NCI-H524 treated with DMSO at 0.1 percent for 48 hours (cell line): ENCODE results near the gene GRM7.

Experiments
- DNase-seq: peaks from one replicate; lab custom pipeline; 2025; lab: John Stamatoyannopoulos, UW

Gene GRM7

DNA sequence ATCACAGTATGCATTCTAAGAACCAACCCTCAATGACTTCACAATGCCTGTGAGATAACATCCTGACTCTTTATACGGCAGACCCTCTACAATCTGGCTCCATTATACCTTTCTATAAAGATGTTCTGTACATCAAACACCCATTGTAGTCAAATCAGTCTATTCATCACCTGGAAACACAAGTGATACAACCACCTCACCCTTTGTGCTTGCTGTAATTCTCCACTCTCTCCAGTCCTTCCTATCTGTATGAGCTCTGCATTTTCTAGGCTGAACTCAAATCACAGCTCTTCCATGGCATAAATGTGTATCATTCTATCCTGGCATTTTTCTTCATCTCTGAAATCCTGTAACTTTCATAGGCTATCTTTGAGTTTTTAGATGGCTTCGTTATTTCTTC, 539.4 kb downstream of the GRM7 start:
- DNase-seq = no peak

DNA sequence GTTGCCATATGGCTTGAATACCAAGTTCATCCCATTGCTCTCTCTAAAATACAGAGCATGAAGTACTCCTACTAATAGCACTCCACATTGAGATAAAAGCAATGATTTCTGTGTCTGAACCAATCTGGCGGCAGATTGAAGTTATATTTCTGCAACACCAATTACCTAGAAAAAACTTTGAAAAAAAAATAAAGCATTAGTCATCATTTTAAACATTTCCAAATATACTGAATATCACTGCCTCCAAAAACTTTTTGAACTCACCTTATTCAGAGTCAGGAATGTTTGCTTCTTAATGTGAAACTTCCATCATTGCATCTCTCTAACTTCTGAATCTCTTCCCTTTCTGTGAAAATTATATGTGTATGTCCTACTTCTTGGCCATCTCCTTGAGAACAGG, 540.5 kb downstream of the GRM7 start:
- no peak for DNase-seq

DNA sequence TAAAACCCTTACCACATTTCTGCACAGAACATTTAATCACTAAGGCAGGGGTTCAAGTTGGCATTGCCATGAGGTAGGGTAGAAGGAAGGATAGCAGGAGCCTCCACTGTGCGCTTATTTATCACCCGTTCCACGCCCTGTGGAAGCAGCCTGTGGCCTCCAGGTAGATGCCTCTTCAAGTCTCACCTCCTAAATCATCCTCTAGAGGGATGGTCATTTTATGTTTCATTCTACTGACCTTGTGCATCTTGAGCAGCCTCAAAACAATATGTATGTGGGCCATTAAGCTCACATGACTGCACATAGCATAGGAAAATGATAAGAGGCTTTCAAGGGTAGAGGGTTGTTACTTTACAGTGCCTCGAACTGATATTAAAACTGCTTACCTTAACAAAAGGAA, 546.2 kb downstream of the GRM7 start:
- no peak for DNase-seq

DNA sequence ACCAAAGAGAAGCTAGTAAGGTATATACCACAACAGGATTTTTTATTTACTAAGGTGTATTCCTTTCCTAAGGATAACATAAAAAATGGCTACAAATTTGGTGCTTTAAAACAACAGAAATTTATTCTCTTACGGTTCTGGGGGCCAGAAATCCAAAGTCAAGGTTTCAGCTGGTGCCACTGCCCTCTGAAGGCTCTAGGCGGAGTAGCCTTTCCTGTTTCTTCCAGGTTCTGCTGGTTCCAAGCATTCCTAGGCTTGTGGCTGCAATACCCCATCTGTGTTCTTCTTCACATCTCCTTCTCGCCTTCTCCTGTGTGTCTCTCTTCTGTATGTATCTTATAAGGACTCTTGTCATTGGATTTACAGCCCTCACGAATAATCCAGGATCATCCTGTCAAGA, 549.9 kb downstream of the GRM7 start:
- no peak for DNase-seq

DNA sequence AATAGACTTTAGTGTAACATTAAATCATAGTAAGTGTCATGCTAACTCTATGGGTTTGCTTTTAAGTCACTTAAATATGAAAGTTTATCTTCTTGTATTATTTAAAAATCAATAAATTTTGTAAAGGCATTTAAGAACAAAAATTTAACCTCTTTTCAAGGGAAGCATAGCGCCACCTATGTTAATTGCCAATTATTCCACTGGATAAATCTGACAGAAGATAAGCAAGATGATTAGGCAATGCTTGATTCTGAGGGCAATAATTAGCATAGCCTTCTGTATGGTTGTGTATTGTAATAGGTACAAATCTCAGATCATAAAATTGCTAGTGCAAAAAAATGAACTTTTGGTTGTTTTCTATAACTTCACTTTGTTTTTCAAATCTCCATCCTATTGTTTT, 560.1 kb downstream of the GRM7 start:
- DNase-seq = no peak

DNA sequence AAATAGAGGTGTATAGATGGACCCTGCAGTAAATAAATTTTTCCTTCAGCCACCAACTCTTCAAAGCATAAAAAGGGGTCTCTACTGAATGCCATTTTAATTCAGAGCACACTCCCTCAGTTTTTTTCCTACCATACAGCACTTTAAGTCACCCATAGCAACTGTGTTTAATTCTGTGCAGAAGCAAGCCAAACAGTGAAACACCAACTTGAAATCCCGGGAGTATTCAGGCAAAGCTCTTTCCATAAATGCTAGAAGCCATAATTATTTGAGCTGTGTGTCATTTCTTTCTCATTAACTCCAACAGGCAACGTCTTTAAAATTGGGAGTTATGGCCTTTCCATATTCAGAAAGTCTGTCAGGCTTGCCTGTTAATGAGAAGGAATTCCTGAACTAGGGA, 562.1 kb downstream of the GRM7 start:
- no peak for DNase-seq

DNA sequence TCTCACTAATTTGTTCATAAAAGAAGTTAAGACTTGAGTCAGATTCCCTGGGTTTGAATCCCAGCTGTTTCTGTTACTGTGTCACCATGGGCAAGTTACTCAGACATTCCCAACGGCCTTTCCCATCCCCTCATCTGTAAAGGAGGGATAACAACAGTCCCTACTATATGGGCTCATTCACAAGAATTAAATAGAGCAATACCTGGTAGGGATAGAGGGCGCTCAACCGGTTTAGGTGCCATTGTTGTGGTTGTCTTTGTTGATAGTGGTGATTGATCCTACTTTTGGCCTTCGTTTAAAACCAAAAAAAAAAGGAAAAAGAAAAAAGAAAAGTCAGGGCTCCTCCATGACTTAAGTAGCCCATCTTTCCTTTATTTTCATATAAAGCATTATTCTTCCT, 563.1 kb downstream of the GRM7 start:
- no peak for DNase-seq

DNA sequence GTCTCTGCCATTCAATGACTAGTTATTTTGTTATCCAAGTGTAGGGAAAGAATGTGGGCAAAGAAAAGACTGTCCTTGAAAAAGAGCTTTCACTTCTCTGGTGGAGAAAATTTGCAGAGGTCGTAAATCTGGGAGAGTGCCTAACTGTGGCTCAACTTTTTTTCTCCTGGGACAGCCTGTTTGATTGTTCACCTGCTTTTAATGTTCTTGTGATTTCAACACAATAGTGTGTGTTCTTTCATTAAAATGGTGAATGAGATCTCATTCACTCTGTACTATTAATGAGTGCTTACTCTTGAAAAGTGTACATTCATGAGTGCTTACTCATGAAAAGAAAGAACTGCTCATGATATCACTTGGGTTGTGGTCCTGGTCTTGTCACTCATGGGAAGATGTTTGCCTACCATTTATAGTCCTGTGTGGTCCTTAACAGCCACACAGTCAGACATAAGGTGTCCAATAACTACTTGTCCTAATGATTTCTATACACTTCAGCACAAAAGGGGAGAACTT, 567.3 kb downstream of the GRM7 start:
- no peak for DNase-seq

DNA sequence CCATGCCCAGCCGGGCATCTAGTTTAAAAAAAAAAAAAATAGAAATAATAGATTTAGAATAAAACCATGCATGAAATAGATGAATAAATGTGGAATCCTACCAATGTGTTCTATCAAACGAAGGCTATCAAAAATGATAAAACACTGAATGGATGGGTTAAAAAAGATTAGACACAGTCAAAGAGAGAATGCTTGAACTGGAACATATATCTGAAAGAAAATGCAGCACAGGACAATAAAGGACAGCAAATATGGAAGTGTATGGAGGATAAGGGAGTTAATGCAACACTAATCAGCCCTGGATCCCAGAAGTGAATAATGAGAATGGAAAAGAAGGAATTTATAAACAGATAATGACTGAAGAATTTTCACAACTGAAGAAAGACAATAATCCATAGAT, 571.7 kb downstream of the GRM7 start:
- no peak for DNase-seq

DNA sequence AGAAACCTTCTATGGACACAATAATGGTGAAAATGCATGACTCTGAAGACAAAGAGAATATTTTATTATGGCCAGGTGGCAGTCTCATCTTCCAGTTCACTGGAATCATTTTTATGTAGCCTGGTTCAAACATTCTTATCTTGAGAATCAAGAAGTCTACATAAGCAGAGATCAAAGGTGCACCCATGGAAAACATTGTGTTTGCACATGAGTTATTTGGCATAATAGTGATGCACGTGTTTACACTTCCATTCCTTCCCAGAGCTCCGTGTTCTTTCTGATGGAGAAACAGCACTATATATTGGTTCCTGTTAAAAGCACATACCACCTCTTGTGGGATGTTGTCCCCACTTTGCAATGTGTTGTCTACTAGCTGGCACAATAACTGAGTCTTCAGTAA, 572.2 kb downstream of the GRM7 start:
- no peak for DNase-seq

DNA sequence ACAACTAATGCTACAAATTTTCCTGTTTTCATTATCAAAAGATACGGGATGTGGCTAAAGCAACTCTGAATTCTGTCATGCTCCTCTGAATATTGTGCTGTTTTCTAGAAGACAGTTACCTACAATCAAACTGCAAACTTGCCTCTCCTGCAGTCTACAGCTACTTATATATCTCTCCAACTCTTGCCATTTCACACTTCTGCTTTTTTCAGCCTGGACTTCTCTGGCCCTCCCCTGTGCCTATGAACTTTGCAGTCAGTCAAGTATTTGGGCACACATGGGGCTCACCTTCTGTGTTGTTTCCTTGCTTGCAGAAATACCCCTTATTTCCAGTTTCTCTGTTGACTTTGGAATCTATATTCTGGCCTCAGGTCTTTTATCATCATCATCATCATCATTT, 575.6 kb downstream of the GRM7 start:
- DNase-seq = no peak

DNA sequence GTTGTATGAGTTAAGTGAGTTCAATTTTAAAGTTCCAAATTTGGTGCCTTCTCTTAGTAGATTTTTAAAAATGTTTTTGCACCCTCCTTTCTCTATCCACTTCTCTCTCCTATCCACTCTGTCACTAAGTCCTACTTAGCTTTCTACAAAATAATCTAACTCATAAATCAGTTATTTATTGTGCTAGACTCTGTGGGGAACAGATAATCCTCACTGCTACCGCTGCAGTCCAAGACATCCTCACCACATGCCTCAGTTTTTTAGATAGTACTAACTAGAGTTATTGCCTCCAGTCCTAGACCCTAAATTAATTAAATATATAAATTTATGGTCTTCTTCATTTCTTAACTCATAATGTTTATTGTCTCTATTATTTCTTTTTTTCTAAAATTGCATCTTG, 576.3 kb downstream of the GRM7 start:
- no peak for DNase-seq

DNA sequence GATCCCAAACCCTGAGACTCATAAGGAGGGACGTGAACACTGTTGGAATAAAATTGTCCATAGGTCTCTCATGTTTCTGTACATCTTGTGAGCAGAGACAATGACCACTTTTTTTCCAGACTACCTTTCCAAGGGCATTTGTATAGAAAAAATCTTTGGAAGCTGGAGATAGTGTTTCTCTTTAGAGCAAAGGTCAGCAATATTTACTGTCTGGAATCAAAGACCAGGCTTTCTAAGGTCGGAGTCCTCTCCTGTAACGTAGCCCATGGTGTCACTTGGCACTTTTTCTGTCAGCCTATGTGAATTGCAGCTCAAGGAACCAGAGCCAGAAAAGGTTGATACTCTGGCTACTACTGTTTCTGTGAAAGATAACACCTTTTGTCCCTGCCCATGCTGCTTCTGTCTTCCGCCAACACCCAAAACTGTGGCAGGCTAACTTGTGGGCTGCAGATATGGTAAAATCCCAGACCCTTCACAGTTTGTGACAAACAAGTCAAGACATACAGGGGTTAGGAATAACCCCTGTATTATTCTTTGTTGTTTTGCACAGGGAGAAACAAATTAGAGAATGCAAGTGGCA, 578.3 kb downstream of the GRM7 start:
- DNase-seq = no peak

DNA sequence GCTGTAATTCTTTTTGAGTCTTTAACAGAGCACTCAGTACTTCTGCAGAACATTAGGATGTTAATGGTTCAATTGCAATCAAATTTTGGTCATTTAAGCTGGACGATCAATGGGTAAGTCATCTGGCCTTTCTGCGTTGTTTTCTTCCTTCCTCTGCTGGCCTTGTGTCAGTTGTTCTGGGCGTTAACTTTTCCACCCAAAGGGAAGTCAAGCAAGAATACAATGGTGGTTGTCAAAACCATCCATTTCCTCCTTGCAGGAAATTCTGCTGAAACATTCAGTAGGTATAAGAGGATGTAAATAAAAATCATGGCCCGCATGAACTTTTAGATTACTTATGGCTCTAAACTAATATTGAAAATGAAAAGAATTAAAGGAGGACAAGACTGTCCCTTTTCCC, 584.0 kb downstream of the GRM7 start:
- DNase-seq = no peak

DNA sequence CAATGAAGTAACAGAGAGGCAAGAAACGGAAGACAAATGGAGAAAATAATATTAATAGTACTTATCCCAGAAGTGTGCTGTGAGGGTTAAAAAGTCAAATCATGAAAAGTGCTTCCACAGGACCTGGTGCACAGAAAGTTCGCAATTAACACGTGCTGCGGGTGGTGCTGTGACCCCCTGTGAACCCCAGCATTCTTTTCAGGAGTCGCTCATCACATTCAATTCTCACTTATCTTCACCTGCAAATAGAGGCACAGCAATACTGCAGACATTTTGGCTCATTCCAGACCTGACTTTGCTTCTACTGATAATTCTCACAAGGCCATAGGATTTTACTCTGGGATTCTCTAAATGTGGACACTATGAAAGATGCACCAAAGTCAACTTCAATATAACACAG, 584.4 kb downstream of the GRM7 start:
- no peak for DNase-seq

DNA sequence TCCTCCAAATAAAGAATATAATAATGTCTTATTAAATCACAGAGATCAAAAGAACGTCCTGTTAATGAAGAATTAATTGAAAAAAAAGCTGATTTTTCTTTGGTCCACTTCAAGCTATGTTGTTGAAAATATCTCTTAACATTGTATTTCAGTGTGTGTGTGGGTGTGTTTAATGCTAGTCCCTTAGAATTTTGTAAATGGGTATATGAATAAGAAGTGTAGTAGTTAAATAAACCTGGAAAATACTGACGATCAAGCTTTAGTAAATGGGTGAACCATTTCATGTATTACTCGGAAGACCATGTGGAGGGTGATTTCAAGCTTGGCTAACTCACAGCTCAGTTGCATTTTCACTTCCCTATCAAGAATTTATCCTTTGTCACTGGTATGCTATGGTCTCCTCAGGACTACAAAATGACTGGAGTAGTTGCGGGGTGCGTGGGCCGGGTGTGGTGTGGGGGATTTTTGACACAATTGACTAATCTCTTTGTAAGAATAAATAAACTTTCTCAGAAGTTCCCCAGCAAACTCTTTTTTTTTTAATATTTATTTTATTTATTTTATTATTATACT, 586.4 kb downstream of the GRM7 start:
- DNase-seq = no peak

DNA sequence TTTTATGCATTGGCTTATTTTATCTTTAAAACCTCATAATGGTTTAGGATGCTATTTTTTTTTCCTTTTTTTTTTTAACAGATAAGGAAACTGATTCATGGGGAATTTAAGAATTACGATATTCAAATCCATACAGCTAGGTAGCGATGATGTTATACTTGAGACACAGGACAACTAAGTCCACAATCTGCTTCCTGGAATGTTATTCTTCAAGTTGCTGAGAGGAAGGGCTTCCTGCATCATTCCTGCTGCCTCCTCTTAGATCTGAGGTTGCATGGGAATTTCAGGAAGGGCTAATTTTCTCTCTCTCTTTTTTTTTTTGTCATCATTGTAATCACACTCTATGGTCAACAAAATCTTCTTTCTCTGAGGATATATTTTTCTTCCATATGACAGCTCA, 595.5 kb downstream of the GRM7 start:
- DNase-seq = no peak

DNA sequence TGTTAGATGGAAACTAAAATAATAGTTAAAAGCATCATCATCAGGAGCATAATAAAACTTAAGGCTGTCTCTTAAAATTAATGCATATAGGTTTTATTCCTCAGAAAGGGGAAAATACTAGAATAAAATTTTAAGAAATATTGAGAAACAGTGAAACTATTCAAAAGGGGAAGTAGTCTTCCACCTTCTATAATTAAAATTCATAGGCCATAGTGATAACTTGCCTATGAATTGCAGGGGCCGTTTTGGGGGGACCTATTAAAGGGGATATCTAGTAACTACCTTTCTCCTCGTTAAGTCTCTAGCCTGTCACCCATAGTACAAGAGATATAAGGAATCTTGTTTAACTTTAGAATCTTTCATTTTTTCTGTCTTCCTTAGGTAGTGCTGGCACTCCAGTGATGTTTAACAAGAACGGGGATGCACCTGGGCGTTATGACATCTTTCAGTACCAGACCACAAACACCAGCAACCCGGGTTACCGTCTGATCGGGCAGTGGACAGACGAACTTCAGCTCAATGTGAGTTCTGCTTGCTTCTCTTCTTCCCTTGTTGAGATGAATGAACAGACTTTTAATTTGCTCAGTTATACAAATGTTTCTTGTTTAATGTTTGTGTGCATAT, 600.4 kb downstream of the GRM7 start:
- DNase-seq = no peak

DNA sequence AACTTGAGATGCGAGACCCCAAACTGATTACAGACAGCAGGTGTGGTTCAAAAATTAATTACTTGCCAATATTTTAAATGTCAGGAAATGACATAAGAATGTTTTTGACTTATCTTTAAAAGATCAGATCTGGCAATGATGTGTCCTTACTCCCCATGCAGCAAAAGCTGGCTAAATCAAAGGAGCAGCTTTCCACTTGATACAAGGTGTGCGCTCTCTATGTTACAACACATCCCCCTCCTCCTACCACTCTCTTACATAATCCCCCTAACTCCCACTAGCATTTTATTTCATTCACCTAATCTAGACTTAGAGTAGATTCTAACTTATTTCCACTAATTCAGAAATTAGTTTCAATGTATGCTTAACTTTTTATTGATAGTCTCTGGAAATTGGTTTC, 609.0 kb downstream of the GRM7 start:
- DNase-seq = no peak

DNA sequence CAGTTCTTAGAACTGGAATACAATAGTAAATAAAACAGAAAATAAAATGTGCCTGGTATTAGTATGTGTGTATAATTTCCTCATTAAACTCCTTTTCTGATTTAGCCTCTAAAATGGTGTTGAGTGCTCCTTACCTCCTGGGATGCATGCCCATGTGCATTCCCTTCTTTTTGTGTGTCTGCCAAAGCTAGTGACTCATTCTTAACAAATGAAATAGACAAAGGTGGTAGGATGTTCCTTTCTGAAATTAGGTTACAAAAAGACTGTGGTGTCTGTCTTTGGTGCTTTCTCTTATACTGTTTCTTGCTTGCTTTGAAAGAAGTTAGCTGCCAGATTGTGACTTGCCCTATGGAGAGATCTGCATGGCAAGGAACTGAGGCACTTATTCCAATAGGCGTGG, 623.7 kb downstream of the GRM7 start:
- no peak for DNase-seq

DNA sequence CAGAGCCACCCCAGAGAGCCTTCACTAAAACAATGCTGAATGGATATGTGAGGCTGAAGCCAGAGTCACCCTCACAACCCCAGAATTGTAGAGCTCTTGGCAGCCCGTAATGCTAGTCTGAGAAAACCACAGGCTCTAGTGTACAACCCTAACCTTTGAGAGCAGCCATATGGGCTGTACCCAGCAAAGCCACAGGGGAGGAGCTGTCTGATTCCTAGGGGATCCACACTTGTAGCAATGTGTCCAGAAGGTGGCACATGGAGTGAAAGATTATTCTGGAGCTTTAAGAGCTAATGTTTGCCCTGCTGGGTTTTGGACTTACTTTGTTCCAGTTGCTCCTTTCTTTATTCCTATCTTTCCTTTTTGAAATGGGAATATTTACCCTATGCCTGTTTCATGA, 626.8 kb downstream of the GRM7 start:
- no peak for DNase-seq

DNA sequence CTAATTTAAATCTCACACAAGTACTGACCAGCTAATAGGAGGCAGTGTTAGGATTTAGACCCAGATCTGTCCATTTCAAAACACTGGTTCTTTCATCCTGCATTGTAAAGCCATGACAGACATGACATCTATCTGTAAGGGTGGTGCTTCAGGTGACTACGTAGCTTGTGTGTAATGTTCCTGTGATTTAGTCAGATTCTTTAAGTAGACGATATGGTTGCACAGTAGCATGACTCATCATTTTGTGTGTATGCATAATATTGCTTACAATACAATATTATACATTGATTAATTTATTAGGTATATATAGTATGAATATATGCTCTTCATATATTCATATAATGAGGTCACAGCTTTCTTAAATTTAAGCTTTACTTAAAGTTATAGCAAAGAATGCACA, 628.5 kb downstream of the GRM7 start:
- DNase-seq = no peak

DNA sequence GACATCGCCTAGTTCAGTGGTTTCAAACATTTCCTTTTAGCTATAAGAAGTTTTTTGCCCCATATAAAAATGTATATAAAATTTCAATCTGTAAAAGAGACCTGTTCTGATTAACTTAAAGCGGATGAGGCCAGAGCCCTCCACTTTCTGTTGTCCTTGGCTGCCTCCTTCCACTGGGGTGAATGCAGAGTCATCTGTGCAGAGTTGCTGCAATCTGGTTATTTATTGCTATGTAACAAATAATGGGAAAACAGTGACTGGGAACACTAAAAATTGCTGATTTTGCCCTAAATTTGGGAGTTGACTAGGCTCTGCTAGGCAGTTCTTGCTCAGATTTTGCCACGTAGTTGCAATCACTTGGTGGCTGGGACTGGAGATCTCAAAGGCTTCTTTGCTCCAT, 637.8 kb downstream of the GRM7 start:
- DNase-seq = no peak

DNA sequence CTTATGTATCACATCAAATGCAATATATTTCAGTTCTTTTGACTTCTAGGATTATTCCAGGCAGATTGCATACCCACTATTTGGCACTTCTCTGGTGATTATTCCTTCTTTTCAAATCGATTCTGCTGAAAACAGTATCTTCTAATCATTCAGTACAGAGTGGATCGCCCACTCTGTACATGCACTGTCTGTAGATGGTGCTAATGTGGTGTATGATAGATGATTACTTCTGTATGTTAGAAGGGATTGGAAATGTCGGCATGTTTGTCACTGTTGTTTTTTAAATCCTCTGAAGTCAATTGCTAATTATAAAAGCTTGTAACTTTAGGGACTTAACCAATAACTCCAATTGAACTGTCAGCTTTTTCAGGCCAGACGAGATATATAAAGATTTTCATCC, 642.5 kb downstream of the GRM7 start:
- DNase-seq = no peak
